Stimulated activated effector memory CD8-positive, alpha-beta T cell treated with anti-CD3 and anti-CD28 coated beads, Interleukin-12 subunit alpha, Interleukin-12 subunit beta, amount 100 ng/mL, for 72 hours (primary cell): ENCODE measurements around the gene RBBP5.

Source experiments
- ATAC-seq: fragments of 150-1000 bp; cut with Tn5 transposase; 2 replicates; pipeline ENCODE4 v1.10.0; 2021
- DNase-seq, 2 donors: peaks; one replicate each; pipeline ENCODE4 v3.0.0; 2021 to 2022; ENCODE audit warnings: low spot score in 2 of 2
- H3K27ac Mint-ChIP-seq: one replicate; pipeline ENCODE4 v1.8.0; 2022; ENCODE audit warnings: mild to moderate bottlenecking, mixed read lengths
- H3K36me3 Mint-ChIP-seq: one replicate; pipeline ENCODE4 v1.8.0; 2022; ENCODE audit warnings: mild to moderate bottlenecking, mixed read lengths
- H3K4me1 Mint-ChIP-seq: one replicate; pipeline ENCODE4 v1.8.0; 2022; ENCODE audit warnings: mixed read lengths
- H3K4me3 Mint-ChIP-seq: one replicate; pipeline ENCODE4 v1.8.0; 2022; ENCODE audit warnings: mild to moderate bottlenecking, mixed read lengths
- H3K9me3 Mint-ChIP-seq: one replicate; pipeline ENCODE4 v1.8.0; 2022; ENCODE audit warnings: mixed read lengths

Gene RBBP5

GRCh38 chr1:205072286-205072685 lies 49.5 kb downstream of the RBBP5 start:
- Mint-ChIP-seq H3K4me3 (no peak overlapping the region), H3K36me3 (no peaks in the 10 kb centered on the region), H3K27ac (no peak overlapping the region), H3K9me3 (no peaks in the 10 kb centered on the region), H3K4me1 (no peaks in the 10 kb centered on the region)
- DNase-seq (no peak), ATAC-seq (no peak)

GRCh38 chr1:205071801-205072200 lies 50.0 kb downstream of the RBBP5 start:
- DNase-seq (no peak), ATAC-seq (no peak)
- Mint-ChIP-seq H3K36me3 (no peaks in the 10 kb centered on the region), H3K4me1 (no peaks in the 10 kb centered on the region), H3K9me3 (no peaks in the 10 kb centered on the region), H3K27ac (no peak overlapping the region), H3K4me3 (no peak overlapping the region)

GRCh38 chr1:205071028-205071409 lies 50.8 kb downstream of the RBBP5 start:
- no peaks in the 10 kb centered on the region for H3K36me3 Mint-ChIP-seq
- H3K27ac Mint-ChIP-seq, result peak overlapping the region; percentile 35
- H3K4me3 Mint-ChIP-seq, result no peak overlapping the region
- no peaks in the 10 kb centered on the region for H3K4me1 Mint-ChIP-seq
- DNase-seq (no peak), ATAC-seq (no peak)
- H3K9me3 Mint-ChIP-seq, result no peaks in the 10 kb centered on the region

GRCh38 chr1:205069371-205070125 lies 52.2 kb downstream of the RBBP5 start:
- H3K4me3 Mint-ChIP-seq, result no peak overlapping the region

GRCh38 chr1:205068457-205069040 lies 53.2 kb downstream of the RBBP5 start:
- Mint-ChIP-seq H3K4me1 (no peaks in the 10 kb centered on the region), H3K36me3 (no peaks in the 10 kb centered on the region), H3K4me3 (no peak overlapping the region), H3K27ac (no peak overlapping the region), H3K9me3 (no peaks in the 10 kb centered on the region)
- ATAC-seq (no peak), DNase-seq (no peak)

More at GRCh38 chr1:205069371-205070125, 52.2 kb downstream of the RBBP5 start:
- no peaks in the 10 kb centered on the region for H3K4me1 Mint-ChIP-seq
- no peaks in the 10 kb centered on the region for H3K9me3 Mint-ChIP-seq
- ATAC-seq (no peak), DNase-seq (no peak)
- H3K36me3 Mint-ChIP-seq, result no peaks in the 10 kb centered on the region
- H3K27ac Mint-ChIP-seq, result no peak overlapping the region

- no peak overlapping the region for H3K27ac Mint-ChIP-seq
- H3K36me3 Mint-ChIP-seq, result no peaks in the 10 kb centered on the region
- no peaks in the 10 kb centered on the region for H3K4me1 Mint-ChIP-seq
- ATAC-seq, result no peak
- H3K9me3 Mint-ChIP-seq, result no peaks in the 10 kb centered on the region
- no peak overlapping the region for H3K4me3 Mint-ChIP-seq
- DNase-seq, result no peak
These were observed 53.8 kb downstream of the RBBP5 start for GRCh38 chr1:205068001-205068400.

GRCh38 chr1:205067031-205067430 lies 54.7 kb downstream of the RBBP5 start:
- no peak overlapping the region for H3K4me3 Mint-ChIP-seq
- no peak for ATAC-seq
- no peak for DNase-seq
- no peaks in the 10 kb centered on the region for H3K36me3 Mint-ChIP-seq
- no peaks in the 10 kb centered on the region for H3K9me3 Mint-ChIP-seq
- no peaks in the 10 kb centered on the region for H3K4me1 Mint-ChIP-seq
- no peak overlapping the region for H3K27ac Mint-ChIP-seq

- ATAC-seq (no peak), DNase-seq (no peak)
- Mint-ChIP-seq H3K9me3 (no peaks in the 10 kb centered on the region), H3K4me3 (no peak overlapping the region), H3K36me3 (no peaks in the 10 kb centered on the region), H3K4me1 (no peaks in the 10 kb centered on the region), H3K27ac (no peak overlapping the region)
These were observed 55.5 kb downstream of the RBBP5 start for GRCh38 chr1:205066141-205066818.

- DNase-seq, result no peak
- Mint-ChIP-seq H3K36me3 (no peaks in the 10 kb centered on the region), H3K9me3 (no peaks in the 10 kb centered on the region), H3K27ac (no peak overlapping the region), H3K4me1 (no peaks in the 10 kb centered on the region), H3K4me3 (no peak overlapping the region)
- ATAC-seq, result no peak
These were observed 56.1 kb downstream of the RBBP5 start for GRCh38 chr1:205065666-205066065.

GRCh38 chr1:205064741-205065316 lies 56.9 kb downstream of the RBBP5 start:
- H3K27ac Mint-ChIP-seq, result no peak overlapping the region
- DNase-seq, result no peak
- no peaks in the 10 kb centered on the region for H3K9me3 Mint-ChIP-seq
- H3K4me1 Mint-ChIP-seq, result no peaks in the 10 kb centered on the region
- ATAC-seq, result no peak
- no peak overlapping the region for H3K4me3 Mint-ChIP-seq
- H3K36me3 Mint-ChIP-seq, result no peaks in the 10 kb centered on the region

- Mint-ChIP-seq H3K4me3 (no peak overlapping the region), H3K27ac (no peak overlapping the region), H3K4me1 (no peaks in the 10 kb centered on the region), H3K9me3 (no peaks in the 10 kb centered on the region), H3K36me3 (no peaks in the 10 kb centered on the region)
- DNase-seq, result no peak
- ATAC-seq, result no peak
These were observed 57.5 kb downstream of the RBBP5 start for GRCh38 chr1:205064301-205064700.

- DNase-seq (no peak), ATAC-seq (no peak)
- H3K4me1 Mint-ChIP-seq, result no peaks in the 10 kb centered on the region
- no peak overlapping the region for H3K4me3 Mint-ChIP-seq
- no peaks in the 10 kb centered on the region for H3K9me3 Mint-ChIP-seq
- H3K27ac Mint-ChIP-seq, result no peak overlapping the region
- H3K36me3 Mint-ChIP-seq, result no peaks in the 10 kb centered on the region
These were observed 58.9 kb downstream of the RBBP5 start for GRCh38 chr1:205062895-205063294.

- H3K4me1 Mint-ChIP-seq, result no peaks in the 10 kb centered on the region
- DNase-seq (no peak), ATAC-seq (no peak)
- no peak overlapping the region for H3K27ac Mint-ChIP-seq
- no peak overlapping the region for H3K4me3 Mint-ChIP-seq
- no peaks in the 10 kb centered on the region for H3K36me3 Mint-ChIP-seq
- H3K9me3 Mint-ChIP-seq, result no peaks in the 10 kb centered on the region
These were observed 59.5 kb downstream of the RBBP5 start for GRCh38 chr1:205062319-205062718.

- peak; percentile 49 for ATAC-seq
- Mint-ChIP-seq H3K4me3 (no peak overlapping the region), H3K36me3 (no peaks in the 10 kb centered on the region), H3K9me3 (no peaks in the 10 kb centered on the region), H3K4me1 (no peaks in the 10 kb centered on the region), H3K27ac (no peak overlapping the region)
- DNase-seq, result peak; percentile 53 to 87
These were observed 60.1 kb downstream of the RBBP5 start for GRCh38 chr1:205061665-205062069.

GRCh38 chr1:205061227-205061626 lies 60.6 kb downstream of the RBBP5 start:
- Mint-ChIP-seq H3K4me3 (no peak overlapping the region), H3K4me1 (no peaks in the 10 kb centered on the region), H3K27ac (no peak overlapping the region), H3K36me3 (no peaks in the 10 kb centered on the region), H3K9me3 (no peaks in the 10 kb centered on the region)
- ATAC-seq (no peak), DNase-seq (peak in 1 of 2 donors; percentile 51)

- Mint-ChIP-seq H3K9me3 (no peaks in the 10 kb centered on the region), H3K4me3 (no peak overlapping the region), H3K36me3 (no peaks in the 10 kb centered on the region), H3K4me1 (no peaks in the 10 kb centered on the region), H3K27ac (no peak overlapping the region)
- no peak for ATAC-seq
- no peak for DNase-seq
These were observed 61.0 kb downstream of the RBBP5 start for GRCh38 chr1:205060746-205061145.
